Measurements from ENCODE around the gene CANX. TPM values are rescaled to one million over a fixed set of nuclear protein-coding genes. Genes with fewer than 3 reads are reported as not detected.
"Not testable (repeated sequence)": the region's sequence is repeated elsewhere in the genome, so short reads cannot be mapped to it uniquely, and the experiment has no call there.

CANX gene
- total RNA-seq, 1 experiment from 2014 or later = 766 TPM

DNA sequence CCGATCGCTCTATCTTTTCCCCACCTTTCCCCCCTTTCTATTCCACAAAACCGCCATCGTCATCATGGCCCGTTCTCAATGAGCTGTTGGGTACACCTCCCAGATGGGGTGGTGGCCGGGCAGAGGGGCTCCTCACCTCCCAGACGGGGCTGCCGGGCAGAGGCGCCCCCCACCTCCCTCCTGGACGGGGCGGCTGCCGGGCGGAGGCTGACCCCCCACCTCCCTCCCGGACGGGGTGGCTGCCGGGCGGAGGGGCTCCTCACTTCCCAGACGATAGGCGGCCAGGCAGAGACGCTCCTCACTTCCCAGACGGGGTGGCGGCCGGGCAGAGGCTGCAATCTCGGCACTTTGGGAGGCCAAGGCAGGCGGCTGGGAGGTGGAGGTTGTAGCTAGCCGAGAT is 48.5 kb upstream of the CANX start:
- H3K27ac ChIP-seq (ENCODE audit: low read depth, low read length); H3K9me2 ChIP-seq (ENCODE audit: insufficient read depth); POLR2A ChIA-PET; H3K4me3 ChIP-seq (replicated peaks in 1 of 2; ENCODE audit: low read depth in 1 of 2, low read length in 2 of 2); H2AFZ ChIP-seq (ENCODE audit: low read depth, low read length, poor library complexity, severe bottlenecking); H3K79me2 ChIP-seq (ENCODE audit: insufficient read depth, low read length); H3K9ac ChIP-seq (ENCODE audit: low read length); H3K9me3 ChIP-seq (ENCODE audit: control insufficient read depth in 1 of 2, insufficient read depth in 1 of 2, low read depth in 1 of 2, low read length in 2 of 2); RAD21 ChIA-PET (ENCODE audit: low non-redundant PET in 1 of 2, low total read pairs in 2 of 2, uncharacterized antibody in 2 of 2, unreplicated experiment in 2 of 2); H3K4me1 ChIP-seq (ENCODE audit: control insufficient read depth in 1 of 2, insufficient read depth in 2 of 2, low read length in 2 of 2); DNase-seq (ENCODE audit: low read depth, low spot score); ATAC-seq; H3K4me2 ChIP-seq (ENCODE audit: low read length); BruUV-seq (replicated peaks); H3K27me3 ChIP-seq (ENCODE audit: insufficient read depth, low read length); intact Hi-C loops (cut with micrococcal nuclease); H4K20me1 ChIP-seq (ENCODE audit: insufficient read depth); CTCF ChIA-PET; H3K36me3 ChIP-seq (ENCODE audit: control insufficient read depth in 1 of 2, insufficient read depth in 2 of 2, low read length in 2 of 2): not testable (repeated sequence)

DNA sequence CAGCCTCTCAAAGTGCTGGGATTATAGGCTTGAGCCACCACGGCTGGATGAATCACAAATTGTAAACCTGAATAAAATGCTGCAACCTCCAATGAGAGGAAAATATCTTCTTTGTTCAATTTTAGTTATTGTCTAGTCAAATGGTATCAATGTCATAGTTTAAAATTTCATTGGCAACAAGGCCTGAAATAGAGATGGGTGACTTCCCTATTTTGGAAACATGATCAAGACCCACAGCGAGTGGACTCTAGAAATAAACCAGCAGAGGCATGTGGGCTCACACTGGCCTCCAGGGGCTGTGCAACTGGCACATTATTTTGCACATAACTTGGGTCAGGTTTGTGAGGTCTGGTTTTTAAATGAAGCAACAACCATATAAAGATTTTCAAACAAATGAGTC is 45.6 kb upstream of the CANX start:
- H3K9me2 ChIP-seq (ENCODE audit: insufficient read depth); H3K4me2 ChIP-seq (ENCODE audit: low read length); H3K9me3 ChIP-seq (ENCODE audit: control insufficient read depth in 1 of 2, insufficient read depth in 1 of 2, low read depth in 1 of 2, low read length in 2 of 2); H3K9ac ChIP-seq (ENCODE audit: low read length); H3K79me2 ChIP-seq (ENCODE audit: insufficient read depth, low read length); POLR2A ChIA-PET; H4K20me1 ChIP-seq (ENCODE audit: insufficient read depth); intact Hi-C loops (cut with micrococcal nuclease); CTCF ChIA-PET; H3K27me3 ChIP-seq (ENCODE audit: insufficient read depth, low read length); H3K36me3 ChIP-seq (ENCODE audit: control insufficient read depth in 1 of 2, insufficient read depth in 2 of 2, low read length in 2 of 2); DNase-seq (ENCODE audit: low read depth, low spot score); H3K27ac ChIP-seq (ENCODE audit: low read depth, low read length); ATAC-seq; H3K4me3 ChIP-seq (replicated peaks in 1 of 2; ENCODE audit: low read depth in 1 of 2, low read length in 2 of 2); H3K4me1 ChIP-seq (ENCODE audit: control insufficient read depth in 1 of 2, insufficient read depth in 2 of 2, low read length in 2 of 2); H2AFZ ChIP-seq (ENCODE audit: low read depth, low read length, poor library complexity, severe bottlenecking); BruUV-seq (replicated peaks); RAD21 ChIA-PET (ENCODE audit: low non-redundant PET in 1 of 2, low total read pairs in 2 of 2, uncharacterized antibody in 2 of 2, unreplicated experiment in 2 of 2): not testable (repeated sequence)

DNA sequence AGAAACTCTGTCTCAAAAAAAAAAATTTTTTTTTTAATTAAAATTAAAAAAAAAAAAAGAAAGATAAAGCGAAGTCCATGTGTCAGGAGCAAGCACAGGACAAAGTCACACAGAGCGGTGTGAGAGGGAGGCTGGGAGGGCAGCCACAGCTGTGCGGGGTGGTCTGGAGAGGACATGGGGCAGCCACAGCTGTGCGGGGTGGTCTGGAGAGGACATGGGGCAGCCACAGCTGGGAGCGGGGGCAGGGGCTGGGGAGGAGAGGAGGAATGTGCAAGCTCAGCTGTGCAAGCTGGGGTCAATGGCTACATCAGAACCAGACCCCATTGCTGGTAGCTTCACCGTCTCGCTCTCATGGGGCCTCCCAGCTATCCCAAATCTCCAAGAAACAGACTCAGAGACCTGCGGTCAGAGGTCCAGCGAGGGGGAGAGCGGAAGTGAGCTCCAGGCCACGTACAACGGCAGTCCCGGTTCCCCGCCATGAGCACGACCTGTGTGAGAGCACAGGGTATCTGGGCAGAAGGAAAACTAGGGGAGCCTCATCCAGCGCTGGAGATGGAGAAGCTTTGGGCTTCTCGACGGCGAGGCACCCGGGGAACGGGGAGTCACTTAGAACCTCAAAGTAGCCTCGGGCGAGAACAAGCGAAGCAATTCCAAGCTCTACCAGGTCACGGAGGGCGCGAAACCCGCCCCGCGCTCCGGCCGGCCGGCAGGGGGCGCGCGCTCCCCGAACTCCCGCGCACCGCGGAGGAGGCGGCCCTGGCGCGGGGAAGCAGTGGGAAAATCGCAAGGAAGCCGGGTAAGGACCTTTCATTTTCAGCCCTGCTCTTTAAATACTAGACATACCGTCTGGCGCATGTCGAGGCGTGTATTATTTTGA is 41.2 kb upstream of the CANX start:
- RAD21 ChIA-PET (ENCODE audit: low non-redundant PET in 1 of 2, low total read pairs in 2 of 2, uncharacterized antibody in 2 of 2, unreplicated experiment in 2 of 2); CTCF ChIA-PET; DNase-seq (ENCODE audit: low read depth, low spot score); H2AFZ ChIP-seq (ENCODE audit: low read depth, low read length, poor library complexity, severe bottlenecking); H3K79me2 ChIP-seq (ENCODE audit: insufficient read depth, low read length); H3K9me3 ChIP-seq (ENCODE audit: control insufficient read depth in 1 of 2, insufficient read depth in 1 of 2, low read depth in 1 of 2, low read length in 2 of 2); H3K27ac ChIP-seq (ENCODE audit: low read depth, low read length); H3K4me3 ChIP-seq (replicated peaks in 1 of 2; ENCODE audit: low read depth in 1 of 2, low read length in 2 of 2); H3K4me1 ChIP-seq (ENCODE audit: control insufficient read depth in 1 of 2, insufficient read depth in 2 of 2, low read length in 2 of 2); H3K27me3 ChIP-seq (ENCODE audit: insufficient read depth, low read length); POLR2A ChIA-PET; BruUV-seq (replicated peaks); H4K20me1 ChIP-seq (ENCODE audit: insufficient read depth); H3K9ac ChIP-seq (ENCODE audit: low read length); H3K9me2 ChIP-seq (ENCODE audit: insufficient read depth); H3K36me3 ChIP-seq (ENCODE audit: control insufficient read depth in 1 of 2, insufficient read depth in 2 of 2, low read length in 2 of 2): not testable (repeated sequence)
- intact Hi-C loops (cut with micrococcal nuclease) = loop anchor here (2.0 kb wide), 1 partner anchor 41 kb away; the partner anchor contains the start of gene CANX
- ATAC-seq = peak; percentile 94
- 0 out of 2 replicates have a peak overlapping the region, but pooled peaks have one; percentile 37 for H3K4me2 ChIP-seq (ENCODE audit: low read length)

DNA sequence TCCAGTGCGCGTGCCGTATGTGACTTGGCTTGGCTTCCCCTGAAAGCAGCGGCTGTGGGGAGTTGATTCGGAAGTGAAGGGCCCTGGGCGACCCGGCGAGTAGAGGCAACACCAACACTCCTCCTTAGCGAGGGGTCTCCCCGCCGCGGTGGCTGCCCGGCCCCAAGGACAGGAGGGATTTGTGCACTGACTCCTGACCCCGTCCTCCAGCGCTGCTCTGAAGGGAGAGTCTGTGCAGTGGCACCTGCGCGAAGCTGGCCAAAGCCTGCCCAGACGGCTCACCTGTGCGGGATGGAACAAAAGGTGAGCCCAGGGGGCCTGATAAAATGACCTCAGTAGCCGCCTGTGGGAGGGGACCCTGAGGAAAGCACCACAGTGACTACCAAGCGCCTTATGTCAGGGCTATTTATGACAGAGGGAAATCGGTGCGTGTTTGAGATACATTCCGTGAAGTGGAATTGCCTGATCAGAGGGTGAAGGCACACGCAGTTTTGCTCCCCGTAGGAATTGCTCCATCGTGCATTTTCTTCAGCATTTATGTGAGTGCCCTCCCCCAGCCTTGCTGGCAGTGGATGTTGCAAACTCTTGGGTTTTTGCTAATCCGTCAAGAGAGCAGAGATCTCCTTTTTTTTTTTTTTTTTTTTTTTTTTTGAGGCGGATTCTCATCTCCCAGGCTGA is 40.4 kb upstream of the CANX start:
- CTCF ChIA-PET; POLR2A ChIA-PET; H4K20me1 ChIP-seq (ENCODE audit: insufficient read depth); H3K9me3 ChIP-seq (ENCODE audit: control insufficient read depth in 1 of 2, insufficient read depth in 1 of 2, low read depth in 1 of 2, low read length in 2 of 2); H2AFZ ChIP-seq (ENCODE audit: low read depth, low read length, poor library complexity, severe bottlenecking); H3K4me1 ChIP-seq (ENCODE audit: control insufficient read depth in 1 of 2, insufficient read depth in 2 of 2, low read length in 2 of 2); H3K9me2 ChIP-seq (ENCODE audit: insufficient read depth); H3K79me2 ChIP-seq (ENCODE audit: insufficient read depth, low read length); H3K27ac ChIP-seq (ENCODE audit: low read depth, low read length); RAD21 ChIA-PET (ENCODE audit: low non-redundant PET in 1 of 2, low total read pairs in 2 of 2, uncharacterized antibody in 2 of 2, unreplicated experiment in 2 of 2); H3K27me3 ChIP-seq (ENCODE audit: insufficient read depth, low read length); H3K36me3 ChIP-seq (ENCODE audit: control insufficient read depth in 1 of 2, insufficient read depth in 2 of 2, low read length in 2 of 2); DNase-seq (ENCODE audit: low read depth, low spot score): not testable (repeated sequence)
- ATAC-seq = peak; percentile 67
- TSS peak; percentile 97 for BruUV-seq (replicated peaks)
- peak overlapping the region; percentile 55 to 57 for H3K4me3 ChIP-seq (replicated peaks in 1 of 2; ENCODE audit: low read depth in 1 of 2, low read length in 2 of 2)
- H3K4me2 ChIP-seq (ENCODE audit: low read length) = peak overlapping the region; percentile 68
- intact Hi-C loops (cut with micrococcal nuclease) = loop anchor here (2.0 kb wide), 1 partner anchor 40 kb away; the partner anchor contains the start of gene CANX
- peak overlapping the region; percentile 37 for H3K9ac ChIP-seq (ENCODE audit: low read length)

Data from HCT116 (cell line).